Measurements from ENCODE around the gene CSPG5. TPM values are rescaled to one million over a fixed set of nuclear protein-coding genes. Genes with fewer than 3 reads are reported as not detected.

The CSPG5 gene
- total RNA-seq, 2 experiments from 2014 or later = 0.39 TPM; not detected in 1

DNA sequence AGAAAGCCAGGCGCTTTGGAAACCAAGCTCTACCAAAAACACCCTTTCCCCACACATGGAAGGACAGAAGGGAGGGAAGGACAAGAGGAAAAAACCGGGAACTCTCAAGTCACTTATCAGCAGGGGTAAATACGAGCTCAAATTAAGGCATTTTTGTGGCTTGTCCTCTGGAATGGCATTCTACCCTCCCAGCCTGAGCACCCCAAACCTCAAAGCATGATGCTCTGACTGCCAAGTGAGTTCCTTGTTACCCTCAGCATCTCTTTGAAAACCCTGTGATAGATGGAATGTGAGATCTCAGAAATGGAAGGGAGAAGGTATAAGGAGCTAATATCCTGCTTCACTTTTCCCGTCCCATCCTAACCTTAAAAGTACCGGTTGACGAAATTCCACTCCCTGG, 8.1 kb upstream of the CSPG5 start:
- Histone ChIP-seq H3K27me3 (ENCODE audit: control insufficient read depth in 1 of 2, insufficient read depth in 2 of 2, low read length in 2 of 2) (no peaks in the 10 kb centered on the region), H3K4me3 (ENCODE audit: low read length) (no peak overlapping the region), H3K9me3 (ENCODE audit: control insufficient read depth in 1 of 2, insufficient read depth in 1 of 2, low read length in 2 of 2) (no peaks in the 10 kb centered on the region), H3K4me1 (ENCODE audit: insufficient read depth, low read length) (no peaks in the 10 kb centered on the region), H3K27ac (ENCODE audit: low read depth in 1 of 2, low read length in 2 of 2) (no peak overlapping the region), H3K36me3 (ENCODE audit: insufficient read depth, low read length) (peaks cover 48% of the 10 kb centered on the region)
- CTCF ChIA-PET = interaction anchor here (0.6 kb wide), 1 partner anchor 1319 kb away, joined by 5 read pairs; no protein-coding TSS in a partner anchor
- Mint-ChIP-seq H3K4me1 (ENCODE audit: low read depth) (no peaks in the 10 kb centered on the region), H3K36me3 (ENCODE audit: low read depth) (peaks cover 62% of the 10 kb centered on the region), H3K27me3 (no peaks in the 10 kb centered on the region), H3K4me3 (no peak overlapping the region), H3K9me3 (no peaks in the 10 kb centered on the region), H3K27ac (no peak overlapping the region)
- POLR2A ChIA-PET = no interaction called here
- no peak for ATAC-seq (ENCODE audit: poor library complexity)
- TF ChIP-seq, protein P1, sequence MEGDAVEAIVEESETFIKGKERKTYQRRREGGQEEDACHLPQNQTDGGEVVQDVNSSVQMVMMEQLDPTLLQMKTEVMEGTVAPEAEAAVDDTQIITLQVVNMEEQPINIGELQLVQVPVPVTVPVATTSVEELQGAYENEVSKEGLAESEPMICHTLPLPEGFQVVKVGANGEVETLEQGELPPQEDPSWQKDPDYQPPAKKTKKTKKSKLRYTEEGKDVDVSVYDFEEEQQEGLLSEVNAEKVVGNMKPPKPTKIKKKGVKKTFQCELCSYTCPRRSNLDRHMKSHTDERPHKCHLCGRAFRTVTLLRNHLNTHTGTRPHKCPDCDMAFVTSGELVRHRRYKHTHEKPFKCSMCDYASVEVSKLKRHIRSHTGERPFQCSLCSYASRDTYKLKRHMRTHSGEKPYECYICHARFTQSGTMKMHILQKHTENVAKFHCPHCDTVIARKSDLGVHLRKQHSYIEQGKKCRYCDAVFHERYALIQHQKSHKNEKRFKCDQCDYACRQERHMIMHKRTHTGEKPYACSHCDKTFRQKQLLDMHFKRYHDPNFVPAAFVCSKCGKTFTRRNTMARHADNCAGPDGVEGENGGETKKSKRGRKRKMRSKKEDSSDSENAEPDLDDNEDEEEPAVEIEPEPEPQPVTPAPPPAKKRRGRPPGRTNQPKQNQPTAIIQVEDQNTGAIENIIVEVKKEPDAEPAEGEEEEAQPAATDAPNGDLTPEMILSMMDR (IDR thresholded peaks at IDR 0.05) = no peak
- DNase-seq = no peak
- intact Hi-C loops (cut with DNase I, micrococcal nuclease) = no loop called here

DNA sequence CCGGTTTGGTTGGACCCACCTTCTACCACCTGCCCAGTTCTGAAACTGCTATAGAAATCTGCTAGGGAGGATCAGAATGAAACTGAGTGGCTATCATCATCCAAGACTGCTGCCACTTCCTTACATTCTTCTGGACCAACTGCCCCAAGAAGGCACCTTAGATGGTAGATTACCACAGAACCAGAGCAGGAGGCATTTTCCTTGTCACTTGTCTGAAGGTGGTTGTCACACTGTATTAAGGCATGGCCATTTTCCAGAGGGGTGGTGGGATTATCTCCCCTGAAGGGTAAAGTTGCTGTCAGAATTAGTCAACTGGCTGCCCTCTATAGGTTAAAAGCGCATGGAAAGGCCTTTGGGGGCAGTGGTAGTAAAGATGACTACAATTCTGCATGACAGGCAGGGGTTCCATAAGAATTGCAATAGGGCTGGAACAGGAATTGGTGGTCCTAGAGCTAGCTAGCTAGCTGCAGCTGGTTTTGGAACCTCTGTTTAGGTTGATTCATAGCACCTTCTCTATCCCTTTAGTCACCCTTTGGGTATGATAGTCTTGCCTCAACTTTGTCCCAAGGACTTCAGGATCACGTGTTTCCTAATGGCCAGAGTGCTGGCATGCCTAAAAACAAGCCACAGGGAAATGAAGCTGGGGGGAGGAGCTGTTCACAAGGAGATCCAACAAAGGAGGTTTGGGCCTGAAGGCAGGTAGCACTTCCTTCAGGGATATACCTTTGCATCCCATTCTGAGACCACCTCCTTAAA, 4.8 kb upstream of the CSPG5 start:
- intact Hi-C loops (cut with DNase I, micrococcal nuclease) = no loop called here
- Mint-ChIP-seq H3K9me3 (no peaks in the 10 kb centered on the region), H3K4me3 (no peak overlapping the region)

DNA sequence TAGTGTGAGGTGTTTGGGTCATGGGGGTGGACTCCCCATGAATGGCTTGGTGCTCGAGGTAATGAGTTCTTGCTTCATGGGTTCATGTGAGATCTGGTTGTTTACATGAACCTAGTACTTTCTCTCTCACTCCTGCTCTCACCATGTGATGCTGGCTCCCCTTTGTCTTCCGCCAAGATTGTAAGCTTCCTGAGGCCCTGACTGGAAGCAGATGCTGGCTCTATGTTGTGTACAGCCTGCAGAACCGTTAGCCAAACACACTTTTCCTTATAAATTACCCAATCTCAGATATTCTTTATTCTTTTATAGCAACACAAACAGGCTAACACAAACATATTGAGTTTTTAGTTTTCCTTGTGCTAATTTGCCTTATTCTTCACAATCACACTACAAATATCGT, 3.2 kb upstream of the CSPG5 start:
- TF ChIP-seq, protein P1 (IDR thresholded peaks at IDR 0.05) = no peak
- ChIA-PET POLR2A (no interaction called here), CTCF (no interaction called here)
- DNase-seq (no peak), ATAC-seq (ENCODE audit: poor library complexity) (no peak)
- H3K27ac Mint-ChIP-seq = no peak overlapping the region
- Histone ChIP-seq H3K9me3 (ENCODE audit: control insufficient read depth in 1 of 2, insufficient read depth in 1 of 2, low read length in 2 of 2) (peaks cover 0 to 8% of the 10 kb centered on the region in 2 experiments), H3K36me3 (ENCODE audit: insufficient read depth, low read length) (peaks cover 8% of the 10 kb centered on the region), H3K27me3 (ENCODE audit: control insufficient read depth in 1 of 2, insufficient read depth in 2 of 2, low read length in 2 of 2) (peaks cover 17% of the 10 kb centered on the region in 2 experiments), H3K4me3 (ENCODE audit: low read length) (no peak overlapping the region), H3K4me1 (ENCODE audit: insufficient read depth, low read length) (peaks cover 17% of the 10 kb centered on the region), H3K27ac (ENCODE audit: low read depth in 1 of 2, low read length in 2 of 2) (no peak overlapping the region)
- H3K9me3 Mint-ChIP-seq = no peaks in the 10 kb centered on the region
- intact Hi-C loops (cut with DNase I, micrococcal nuclease) = no loop called here
- H3K36me3 Mint-ChIP-seq (ENCODE audit: low read depth) = peaks cover 15% of the 10 kb centered on the region
- H3K27me3 Mint-ChIP-seq = peaks cover 11% of the 10 kb centered on the region
- H3K4me1 Mint-ChIP-seq (ENCODE audit: low read depth) = peaks cover 10% of the 10 kb centered on the region
- H3K4me3 Mint-ChIP-seq = no peak overlapping the region

More for the DNA sequence above, 4.8 kb upstream of the CSPG5 start:
- TF ChIP-seq, protein P1 (IDR thresholded peaks at IDR 0.05) = no peak
- peaks cover 22% of the 10 kb centered on the region for H3K36me3 ChIP-seq (ENCODE audit: insufficient read depth, low read length)
- no peak for ATAC-seq (ENCODE audit: poor library complexity)
- H3K4me1 ChIP-seq (ENCODE audit: insufficient read depth, low read length) = peaks cover 7% of the 10 kb centered on the region
- Mint-ChIP-seq H3K27me3 (peaks cover 11% of the 10 kb centered on the region), H3K27ac (no peak overlapping the region), H3K4me1 (ENCODE audit: low read depth) (peaks cover 10% of the 10 kb centered on the region), H3K36me3 (ENCODE audit: low read depth) (peaks cover 30% of the 10 kb centered on the region)
- ChIA-PET POLR2A (no interaction called here), CTCF (no interaction called here)
- peaks cover 0 to 6% of the 10 kb centered on the region in 2 experiments for H3K9me3 ChIP-seq (ENCODE audit: control insufficient read depth in 1 of 2, insufficient read depth in 1 of 2, low read length in 2 of 2)
- no peak overlapping the region for H3K27ac ChIP-seq (ENCODE audit: low read depth in 1 of 2, low read length in 2 of 2)
- H3K27me3 ChIP-seq (ENCODE audit: control insufficient read depth in 1 of 2, insufficient read depth in 2 of 2, low read length in 2 of 2) = peaks cover 8 to 10% of the 10 kb centered on the region in 2 experiments
- H3K4me3 ChIP-seq (ENCODE audit: low read length) = no peak overlapping the region
- no peak for DNase-seq

Measured in CD4-positive, alpha-beta T cell (primary cell).